Mucosa of stomach (tissue), 1 donor: ENCODE data around the gene KCNK10.

ENCODE experiments used
- H3K27me3 ChIP-seq: one replicate; pipeline ENCODE4 v1.7.0; 2013; ENCODE audit warnings: mild to moderate bottlenecking, low read length; ENCODE audit not compliant: control insufficient read depth, insufficient read depth
- H3K36me3 ChIP-seq: one replicate; pipeline ENCODE4 v1.7.0; 2013; ENCODE audit warnings: low read length; ENCODE audit not compliant: control insufficient read depth, insufficient read depth
- H3K4me1 ChIP-seq: one replicate; pipeline ENCODE4 v1.7.0; 2013; ENCODE audit warnings: mild to moderate bottlenecking, low read length; ENCODE audit not compliant: control insufficient read depth, insufficient read depth
- H3K4me3 ChIP-seq: one replicate; pipeline ENCODE4 v1.7.0; 2013; ENCODE audit warnings: low read length
- H3K9ac ChIP-seq: one replicate; pipeline ENCODE4 v1.7.0; 2013; ENCODE audit warnings: mild to moderate bottlenecking, low read length, moderate library complexity
- H3K9me3 ChIP-seq: one replicate; pipeline ENCODE4 v1.7.0; 2013; ENCODE audit warnings: mild to moderate bottlenecking, low read length, moderate library complexity; ENCODE audit not compliant: control insufficient read depth
- donor health status: Pancreatic carcinoma.

Gene KCNK10

DNA sequence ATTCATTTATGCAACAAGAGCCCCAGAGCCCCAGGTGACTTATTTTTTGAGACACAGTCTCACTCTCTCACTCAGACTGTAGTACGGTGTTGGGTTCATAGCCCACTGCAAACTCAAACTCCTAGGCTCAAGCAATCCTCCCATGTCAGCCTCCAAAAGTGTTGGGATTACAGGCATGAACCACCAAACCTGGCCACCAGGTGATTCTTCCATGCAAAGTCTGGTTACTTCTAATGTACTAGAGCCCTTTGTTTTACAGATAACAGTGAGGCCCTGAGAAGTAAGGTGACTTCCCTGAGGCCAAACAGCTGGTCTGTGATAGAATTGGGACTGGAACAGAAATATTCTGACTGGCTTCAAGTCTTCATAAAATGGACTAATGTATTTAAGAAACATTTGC is 10.0 kb upstream of the KCNK10 start:
- no peak overlapping the region for H3K4me3 ChIP-seq
- peaks cover 4% of the 10 kb centered on the region for H3K27me3 ChIP-seq
- H3K4me1 ChIP-seq = no peaks in the 10 kb centered on the region
- no peak overlapping the region for H3K9ac ChIP-seq
- no peaks in the 10 kb centered on the region for H3K9me3 ChIP-seq
- no peaks in the 10 kb centered on the region for H3K36me3 ChIP-seq

DNA sequence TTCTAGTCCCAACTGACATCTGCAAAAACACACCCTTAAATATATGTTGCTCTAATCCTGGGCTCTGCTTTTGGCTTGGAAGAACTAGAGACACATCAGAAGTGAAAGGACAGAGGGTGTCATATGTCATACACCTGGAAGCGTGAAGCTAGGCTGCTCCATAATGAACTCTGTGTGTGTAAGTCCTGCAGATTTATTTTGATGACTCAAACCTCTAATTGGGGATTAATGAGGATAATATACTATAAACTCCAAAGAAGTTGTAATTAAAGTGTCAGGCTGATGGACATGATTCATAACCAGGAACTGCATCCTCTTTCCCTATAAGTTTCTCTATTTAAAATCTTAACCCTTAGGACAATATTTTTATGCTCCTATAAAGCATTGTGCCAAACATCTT is 4.4 kb upstream of the KCNK10 start:
- Histone ChIP-seq H3K4me1 (peaks cover 15% of the 10 kb centered on the region), H3K4me3 (no peak overlapping the region), H3K27me3 (peaks cover 51% of the 10 kb centered on the region), H3K9me3 (no peaks in the 10 kb centered on the region), H3K9ac (no peak overlapping the region), H3K36me3 (no peaks in the 10 kb centered on the region)

DNA sequence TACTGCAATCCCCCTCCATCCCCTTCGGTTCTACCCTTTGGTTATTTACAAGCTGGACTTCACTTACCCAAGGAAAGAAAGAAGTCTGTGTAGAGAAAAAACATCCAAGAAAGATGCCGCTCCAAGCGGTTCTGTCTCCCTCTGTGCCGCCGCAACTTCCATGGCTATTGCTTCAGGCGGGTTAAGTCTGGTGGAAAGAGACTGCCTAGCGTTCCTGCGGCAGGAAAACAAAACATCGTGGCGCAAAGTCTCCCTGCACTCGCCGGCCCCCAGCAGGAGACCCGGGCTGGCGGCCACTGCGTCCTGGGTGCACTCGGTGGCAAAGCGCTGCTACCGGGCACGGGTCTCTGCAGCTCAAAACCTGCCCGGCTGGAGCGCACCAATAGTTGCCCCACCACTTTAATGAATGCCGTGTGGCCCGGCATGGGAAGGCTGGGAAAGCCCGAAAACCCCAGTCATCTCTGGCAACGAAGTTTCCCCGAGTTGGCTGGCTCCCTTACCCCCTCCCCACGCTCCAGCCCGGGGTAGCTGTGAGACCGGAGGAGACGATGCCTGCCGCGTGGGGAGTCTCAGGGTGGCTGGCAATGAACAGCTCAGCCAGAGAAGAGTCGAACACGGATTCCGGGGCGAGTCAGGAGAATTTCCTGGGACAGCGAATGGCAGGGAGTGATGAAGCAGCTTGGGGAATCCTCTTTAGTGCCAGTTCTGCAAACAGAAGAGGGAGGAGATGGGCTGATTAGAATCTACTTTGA is 3.5 kb upstream of the KCNK10 start:
- H3K9ac ChIP-seq = no peak overlapping the region
- H3K4me1 ChIP-seq = peaks cover 19% of the 10 kb centered on the region
- H3K27me3 ChIP-seq = peaks cover 60% of the 10 kb centered on the region
- H3K4me3 ChIP-seq = no peak overlapping the region
- H3K36me3 ChIP-seq = no peaks in the 10 kb centered on the region
- H3K9me3 ChIP-seq = no peaks in the 10 kb centered on the region

DNA sequence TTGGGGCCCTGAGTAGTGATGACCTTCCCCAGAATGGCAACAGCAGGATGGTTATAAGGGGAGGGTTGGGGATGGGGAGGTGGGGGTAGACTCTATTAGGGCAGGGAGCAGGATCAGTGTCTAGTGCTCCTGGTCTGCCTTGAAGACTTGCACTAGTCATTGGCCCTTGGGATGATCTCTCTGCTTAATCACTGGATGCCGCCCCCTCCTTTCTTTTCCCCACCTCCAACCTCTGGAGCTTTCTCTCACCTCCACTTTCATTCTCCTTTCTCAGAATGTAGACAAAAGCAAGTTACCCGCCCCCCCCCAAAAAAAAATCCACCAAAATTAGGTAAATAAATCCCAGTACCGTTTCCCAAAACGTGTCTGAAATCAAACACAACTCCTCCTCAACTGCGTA is 2.8 kb upstream of the KCNK10 start:
- peaks cover 19% of the 10 kb centered on the region for H3K4me1 ChIP-seq
- H3K4me3 ChIP-seq = no peak overlapping the region
- no peaks in the 10 kb centered on the region for H3K36me3 ChIP-seq
- peaks cover 67% of the 10 kb centered on the region for H3K27me3 ChIP-seq
- H3K9me3 ChIP-seq = no peaks in the 10 kb centered on the region
- no peak overlapping the region for H3K9ac ChIP-seq

DNA sequence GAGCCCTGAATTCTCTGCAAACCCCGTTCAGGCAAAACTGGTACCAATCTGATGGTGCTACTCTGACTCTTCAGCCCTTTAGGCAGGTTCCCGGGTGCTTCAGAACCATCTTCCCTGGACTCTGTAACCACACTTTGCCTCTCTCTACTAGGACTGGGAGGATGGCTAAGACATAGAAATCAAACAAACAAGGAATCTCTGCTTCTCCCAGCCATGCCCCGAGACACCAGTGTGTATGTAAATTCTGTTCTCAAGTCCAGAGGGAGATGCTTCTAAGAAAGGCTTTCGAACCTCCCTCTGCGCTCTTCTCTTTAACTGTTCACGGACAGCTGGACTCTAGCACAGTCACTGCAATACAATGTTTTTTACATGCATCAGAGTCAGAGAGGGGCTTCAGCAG is 1.9 kb upstream of the KCNK10 start:
- Histone ChIP-seq H3K9me3 (no peaks in the 10 kb centered on the region), H3K4me1 (peaks cover 19% of the 10 kb centered on the region), H3K4me3 (no peak overlapping the region), H3K36me3 (no peaks in the 10 kb centered on the region), H3K9ac (no peak overlapping the region), H3K27me3 (peaks cover 75% of the 10 kb centered on the region)

DNA sequence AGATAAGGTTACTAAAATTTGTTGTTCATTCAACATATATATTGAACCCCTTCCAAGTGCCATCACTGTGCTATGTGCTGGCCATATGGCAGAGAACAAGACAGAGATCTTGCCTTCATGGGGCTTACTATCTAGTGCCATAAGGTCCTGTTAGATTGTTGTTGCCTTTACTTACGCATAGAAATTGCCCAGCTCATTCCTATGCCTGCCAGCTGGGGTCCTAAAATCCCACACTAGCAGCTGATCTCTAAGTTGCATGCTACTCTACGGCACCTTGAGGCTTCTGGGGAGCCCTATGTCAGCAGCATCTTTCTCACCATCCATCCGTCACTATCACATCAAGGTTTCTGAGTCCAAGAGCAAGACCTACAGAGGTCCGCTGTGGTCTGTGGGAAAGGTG is 1.4 kb upstream of the KCNK10 start:
- Histone ChIP-seq H3K36me3 (no peaks in the 10 kb centered on the region), H3K27me3 (peaks cover 79% of the 10 kb centered on the region), H3K9me3 (no peaks in the 10 kb centered on the region), H3K4me3 (no peak overlapping the region), H3K9ac (no peak overlapping the region), H3K4me1 (peaks cover 19% of the 10 kb centered on the region)

DNA sequence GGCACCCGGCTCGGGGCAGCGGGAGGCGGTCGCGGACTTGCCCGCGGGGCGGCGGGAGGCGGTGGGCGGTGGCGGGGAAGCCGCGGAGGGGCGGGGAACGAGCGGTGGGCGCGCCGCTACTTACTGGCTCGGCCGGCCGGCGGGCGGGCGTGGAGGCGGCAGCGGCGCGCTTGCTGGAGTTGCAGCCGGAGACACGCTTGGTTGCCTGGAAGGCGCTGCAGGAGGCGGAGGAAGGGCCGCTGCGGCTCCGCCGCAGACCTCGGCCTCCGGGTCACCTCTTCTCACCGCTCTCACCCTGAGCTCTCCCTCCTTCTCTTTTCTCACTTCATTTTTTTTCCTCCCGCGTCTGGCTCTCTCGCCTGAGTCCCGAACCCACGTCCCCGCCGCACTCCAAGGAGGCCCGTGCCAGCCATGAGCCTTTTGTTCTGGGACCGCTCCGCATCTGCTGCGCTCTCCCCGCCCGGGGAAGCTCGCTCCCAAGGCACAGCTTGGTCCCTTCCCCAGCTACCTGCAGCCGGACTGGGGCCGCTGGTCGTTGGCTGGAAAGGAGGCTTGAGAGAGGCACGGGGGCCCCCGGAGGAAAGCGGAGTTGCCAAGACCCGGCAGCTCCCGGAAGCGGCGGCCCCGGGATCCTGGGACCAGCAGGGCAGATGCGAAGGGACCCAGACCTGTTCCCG is 592 bp upstream of the KCNK10 start:
- H3K36me3 ChIP-seq = no peaks in the 10 kb centered on the region
- H3K4me3 ChIP-seq = no peak overlapping the region
- H3K9ac ChIP-seq = no peak overlapping the region
- H3K27me3 ChIP-seq = peaks cover 75% of the 10 kb centered on the region
- H3K9me3 ChIP-seq = no peaks in the 10 kb centered on the region
- H3K4me1 ChIP-seq = peaks cover 19% of the 10 kb centered on the region

DNA sequence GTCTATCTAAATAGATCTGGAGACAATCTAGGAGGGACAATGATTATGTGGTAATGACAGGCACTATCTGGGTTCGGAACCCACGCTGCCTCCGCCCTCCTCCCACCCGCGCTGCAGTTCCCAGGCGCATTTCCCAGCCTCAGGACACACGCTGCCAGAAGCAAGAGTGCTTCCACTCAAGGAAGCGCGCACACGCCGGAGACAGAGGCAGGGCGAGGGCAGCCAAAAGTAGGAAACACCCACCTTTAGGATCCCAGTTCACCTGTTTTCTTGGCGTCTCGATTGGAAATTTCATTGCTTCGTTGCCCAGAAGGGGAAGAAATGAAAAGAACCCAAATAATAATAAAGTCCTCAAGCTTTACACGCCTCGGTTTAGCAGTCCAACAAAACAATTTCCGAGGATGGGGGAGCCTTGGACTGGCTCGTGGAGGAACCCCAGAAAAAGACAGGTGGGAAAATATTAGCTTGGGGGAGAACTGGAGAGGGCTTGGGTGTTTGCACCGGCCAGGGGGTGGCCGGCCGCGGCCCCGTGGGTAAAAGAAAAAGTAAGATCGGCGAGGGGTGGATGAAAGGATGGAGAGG is 474 bp downstream of the KCNK10 start:
- H3K4me1 ChIP-seq = peaks cover 19% of the 10 kb centered on the region
- H3K36me3 ChIP-seq = no peaks in the 10 kb centered on the region
- peaks cover 80% of the 10 kb centered on the region for H3K27me3 ChIP-seq
- H3K9ac ChIP-seq = no peak overlapping the region
- H3K9me3 ChIP-seq = no peaks in the 10 kb centered on the region
- no peak overlapping the region for H3K4me3 ChIP-seq

DNA sequence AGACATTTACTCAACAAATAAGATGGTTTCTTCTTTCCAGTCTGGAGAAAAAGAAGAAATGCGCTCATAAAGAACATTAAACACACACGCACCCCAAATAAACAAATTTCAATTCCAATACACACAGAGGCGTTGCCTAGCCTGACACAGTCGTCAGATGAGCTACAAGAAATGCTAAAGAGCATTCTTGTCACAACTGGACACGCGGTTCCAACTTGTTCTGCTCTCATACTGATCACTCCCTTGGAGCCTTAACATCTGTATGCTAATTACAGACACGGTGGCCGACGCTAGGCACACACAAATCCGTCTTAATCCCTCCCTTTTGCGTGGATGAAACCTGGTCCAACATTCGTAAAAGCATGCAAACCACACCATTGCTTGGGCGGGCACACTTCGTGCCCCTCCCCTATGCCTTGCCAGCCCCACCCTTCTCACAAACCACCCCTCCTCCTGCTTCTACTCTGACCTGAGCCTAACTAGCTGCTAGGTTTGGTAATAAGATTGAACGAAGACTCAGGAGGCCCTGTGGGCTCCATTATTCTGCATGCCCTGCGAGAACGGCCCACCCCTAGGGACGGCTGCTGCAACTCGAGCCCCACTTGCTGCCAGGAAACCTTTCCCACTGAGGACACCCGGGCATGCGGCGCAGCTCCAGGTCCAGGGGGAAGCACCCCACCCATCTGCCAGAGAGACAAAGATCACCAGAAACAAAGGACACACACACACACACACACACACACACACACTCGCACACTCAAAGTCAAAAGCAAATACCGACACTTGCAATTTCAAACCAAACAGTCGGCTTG is 1.2 kb downstream of the KCNK10 start:
- Histone ChIP-seq H3K9ac (no peak overlapping the region), H3K27me3 (peaks cover 75% of the 10 kb centered on the region), H3K36me3 (no peaks in the 10 kb centered on the region), H3K9me3 (no peaks in the 10 kb centered on the region), H3K4me3 (no peak overlapping the region), H3K4me1 (peaks cover 19% of the 10 kb centered on the region)

DNA sequence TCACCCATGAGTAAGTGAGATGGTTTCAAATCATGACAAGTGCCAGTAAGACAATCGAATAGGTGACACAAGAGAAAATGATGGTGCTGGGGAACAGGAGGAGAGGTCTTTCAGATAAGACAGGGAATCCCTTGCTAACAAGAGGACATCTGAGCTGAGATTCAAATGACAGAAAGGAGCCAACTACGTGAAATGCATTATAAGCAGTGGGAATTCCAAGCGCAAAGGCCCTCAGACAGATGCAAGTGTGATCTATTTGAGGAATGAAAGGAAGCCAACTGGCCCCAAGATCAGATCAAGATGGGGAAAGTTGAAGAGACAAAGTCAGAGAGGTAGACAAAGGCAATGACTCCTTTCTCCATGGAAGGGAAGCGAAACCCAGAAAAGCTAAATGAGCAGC is 4.7 kb downstream of the KCNK10 start:
- Histone ChIP-seq H3K9ac (no peak overlapping the region), H3K9me3 (no peaks in the 10 kb centered on the region), H3K27me3 (peaks cover 51% of the 10 kb centered on the region), H3K36me3 (no peaks in the 10 kb centered on the region), H3K4me3 (no peak overlapping the region), H3K4me1 (peaks cover 8% of the 10 kb centered on the region)

DNA sequence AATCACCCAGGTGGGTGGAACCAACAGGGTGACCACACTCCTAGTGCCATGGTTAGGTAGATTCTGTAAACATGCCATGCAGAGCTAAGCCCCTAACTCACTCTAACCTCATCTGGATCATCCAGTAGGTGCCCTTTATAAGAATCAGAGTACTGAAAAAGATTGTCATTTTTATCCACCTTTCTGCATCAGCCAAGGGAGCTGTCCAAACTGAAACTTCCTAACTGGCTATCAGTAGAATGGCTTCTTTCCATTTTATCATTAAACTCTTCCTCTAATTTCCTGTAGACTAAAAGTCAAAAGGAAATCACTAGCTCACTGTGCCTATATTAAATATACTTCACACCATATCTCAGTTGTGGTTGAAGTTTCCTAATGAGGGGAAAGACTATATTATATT is 6.5 kb downstream of the KCNK10 start:
- Histone ChIP-seq H3K4me3 (no peak overlapping the region), H3K9ac (no peak overlapping the region), H3K4me1 (no peaks in the 10 kb centered on the region), H3K9me3 (no peaks in the 10 kb centered on the region), H3K27me3 (peaks cover 34% of the 10 kb centered on the region), H3K36me3 (no peaks in the 10 kb centered on the region)

DNA sequence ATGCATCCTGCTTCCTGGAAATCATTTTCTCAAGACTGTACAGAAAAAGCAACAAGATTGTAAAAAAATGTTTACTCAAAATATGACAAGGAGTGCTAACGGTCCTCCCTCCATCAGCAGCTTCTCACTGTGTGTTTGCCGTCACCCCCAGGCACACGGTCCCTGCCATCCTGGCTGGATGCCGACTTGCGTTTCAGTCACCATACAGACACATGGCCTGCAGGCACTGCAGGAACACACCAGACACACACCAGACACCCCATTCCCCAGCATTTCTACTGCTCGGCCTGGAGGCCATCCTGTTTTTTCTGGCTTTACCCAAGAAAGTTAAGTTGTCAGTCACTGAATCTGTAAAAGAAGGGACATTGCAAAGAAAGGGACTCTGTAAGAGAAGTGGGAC is 10.8 kb downstream of the KCNK10 start:
- no peak overlapping the region for H3K4me3 ChIP-seq
- peaks cover 10% of the 10 kb centered on the region for H3K27me3 ChIP-seq
- H3K4me1 ChIP-seq = no peaks in the 10 kb centered on the region
- H3K9me3 ChIP-seq = no peaks in the 10 kb centered on the region
- no peak overlapping the region for H3K9ac ChIP-seq
- H3K36me3 ChIP-seq = no peaks in the 10 kb centered on the region
